HPDE6-E6E7 (cell line): Measurements from ENCODE around the gene LEMD1.

Experiments used
- DNase-seq: peaks from one replicate; pipeline ENCODE4 v3.0.0; 2011; ENCODE audit warnings: missing footprints; ENCODE audit errors: extremely low spot score

The LEMD1 gene

GRCh38 chr1:205354259-205355074, 67.4 kb downstream of the LEMD1 start:
- no peak for DNase-seq

GRCh38 chr1:205353612-205354011, 68.2 kb downstream of the LEMD1 start:
- no peak for DNase-seq

- DNase-seq = no peak
These were observed 68.7 kb downstream of the LEMD1 start for GRCh38 chr1:205353191-205353590.

GRCh38 chr1:205351984-205352713, 69.7 kb downstream of the LEMD1 start:
- DNase-seq = peak; percentile 47

GRCh38 chr1:205350691-205351141, 71.1 kb downstream of the LEMD1 start:
- no peak for DNase-seq

- no peak for DNase-seq
These were observed 71.7 kb downstream of the LEMD1 start for GRCh38 chr1:205350124-205350523.

- no peak for DNase-seq
These were observed 73.0 kb downstream of the LEMD1 start for GRCh38 chr1:205348554-205349487.

GRCh38 chr1:205346956-205347574, 74.8 kb downstream of the LEMD1 start:
- DNase-seq = peak; percentile 37

GRCh38 chr1:205345761-205346160, 76.1 kb downstream of the LEMD1 start:
- DNase-seq = no peak

GRCh38 chr1:205344066-205344928, 77.6 kb downstream of the LEMD1 start:
- DNase-seq = no peak

GRCh38 chr1:205343431-205344065, 78.3 kb downstream of the LEMD1 start:
- DNase-seq = no peak

GRCh38 chr1:205342986-205343385, 78.9 kb downstream of the LEMD1 start:
- no peak for DNase-seq

GRCh38 chr1:205340676-205341075, 81.2 kb downstream of the LEMD1 start:
- no peak for DNase-seq

- no peak for DNase-seq
These were observed 82.1 kb downstream of the LEMD1 start for GRCh38 chr1:205339717-205340116.

GRCh38 chr1:205339197-205339702, 82.6 kb downstream of the LEMD1 start:
- no peak for DNase-seq

GRCh38 chr1:205338011-205338410, 83.8 kb downstream of the LEMD1 start:
- DNase-seq = no peak

- no peak for DNase-seq
These were observed 84.4 kb downstream of the LEMD1 start for GRCh38 chr1:205337481-205337880.

- peak; percentile 86 for DNase-seq
These were observed 86.2 kb downstream of the LEMD1 start for GRCh38 chr1:205335692-205336091.

- DNase-seq = no peak
These were observed 89.7 kb downstream of the LEMD1 start for GRCh38 chr1:205332015-205332791.
